Measurements from ENCODE around the gene CCDC187. TPM values are rescaled to one million over a fixed set of nuclear protein-coding genes. Genes with fewer than 3 reads are reported as not detected.
A peak's percentile ranks its signal among the peaks of the same experiment; 100 is the strongest.

Gene CCDC187
- total and polyA plus RNA-seq, 2 of the 13 experiments (the other 11 are each of a cell fraction or from before 2014, with no cell fraction given): 0.03 to 0.13 TPM

DNA sequence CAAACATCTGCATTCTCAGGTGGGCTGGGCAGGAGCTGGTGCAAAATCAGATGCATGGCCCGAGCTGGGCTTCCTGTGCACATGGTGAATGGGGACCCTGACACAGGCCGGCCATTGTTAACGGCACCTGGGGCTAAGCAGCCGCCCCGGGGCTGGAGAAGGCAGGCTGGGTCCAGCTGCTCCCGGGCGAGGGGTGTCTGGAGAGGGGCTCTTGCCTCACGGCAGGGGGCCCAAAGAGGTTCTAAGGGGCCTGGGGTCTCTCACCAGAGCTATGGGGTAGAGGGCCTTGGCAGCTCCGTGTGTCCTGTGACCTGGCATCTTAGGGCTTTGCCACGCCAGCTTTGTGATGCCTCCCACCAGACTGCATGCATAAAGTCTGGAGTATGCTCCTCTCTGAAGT is 53.2 kb downstream of the CCDC187 start:
- TF ChIP-seq ZZZ3 (CRISPR knock-in tag; IDR thresholded peaks at IDR 0.05; ENCODE audit: borderline replicate concordance): 0 out of 2 replicates have a peak, but pooled peaks have one; percentile 16
- no peak for TF ChIP-seq ZNF709 (CRISPR knock-in tag; IDR thresholded peaks at IDR 0.05)
- no peak for TF ChIP-seq ZNF333 (CRISPR knock-in tag; IDR thresholded peaks at IDR 0.05; ENCODE audit: borderline replicate concordance)
- no peak for TF ChIP-seq ZNF121 (CRISPR knock-in tag; IDR thresholded peaks at IDR 0.05)
- TF ChIP-seq, protein P1, sequence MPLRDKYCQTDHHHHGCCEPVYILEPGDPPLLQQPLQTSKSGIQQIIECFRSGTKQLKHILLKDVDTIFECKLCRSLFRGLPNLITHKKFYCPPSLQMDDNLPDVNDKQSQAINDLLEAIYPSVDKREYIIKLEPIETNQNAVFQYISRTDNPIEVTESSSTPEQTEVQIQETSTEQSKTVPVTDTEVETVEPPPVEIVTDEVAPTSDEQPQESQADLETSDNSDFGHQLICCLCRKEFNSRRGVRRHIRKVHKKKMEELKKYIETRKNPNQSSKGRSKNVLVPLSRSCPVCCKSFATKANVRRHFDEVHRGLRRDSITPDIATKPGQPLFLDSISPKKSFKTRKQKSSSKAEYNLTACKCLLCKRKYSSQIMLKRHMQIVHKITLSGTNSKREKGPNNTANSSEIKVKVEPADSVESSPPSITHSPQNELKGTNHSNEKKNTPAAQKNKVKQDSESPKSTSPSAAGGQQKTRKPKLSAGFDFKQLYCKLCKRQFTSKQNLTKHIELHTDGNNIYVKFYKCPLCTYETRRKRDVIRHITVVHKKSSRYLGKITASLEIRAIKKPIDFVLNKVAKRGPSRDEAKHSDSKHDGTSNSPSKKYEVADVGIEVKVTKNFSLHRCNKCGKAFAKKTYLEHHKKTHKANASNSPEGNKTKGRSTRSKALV (CRISPR knock-in tag; IDR thresholded peaks at IDR 0.05): 0 out of 2 replicates have a peak, but pooled peaks have one; percentile 6
- ChIA-PET POLR2A (interaction anchor here (1.1 kb wide), 1 partner anchor 81 kb away, joined by 3 read pairs; no protein-coding TSS in a partner anchor), CTCF (ENCODE audit: low intra/inter-chr PET ratio, low total read pairs) (no interaction called here)
- H3K9me3 ChIP-seq (ENCODE audit: low read length): no peaks in the 10 kb centered on the region
- H3K4me1 ChIP-seq (ENCODE audit: insufficient read depth, low read length): peaks cover 44% of the 10 kb centered on the region
- H3K4me3 ChIP-seq (replicated peaks in 1 of 3; ENCODE audit: insufficient read depth in 1 of 3, low read depth in 2 of 3, low read length in 3 of 3): peak overlapping the region in 1 of 3 experiments; percentile 40; a peak in 1 of 6 replicates
- DNase-seq (ENCODE audit: low spot score): no peak
- BruUV-seq (replicated peaks): no TSS peak
- no peaks in the 10 kb centered on the region for H3K36me3 ChIP-seq (replicated peaks in 1 of 2; ENCODE audit: control insufficient read depth in 1 of 2, insufficient read depth in 2 of 2, low read length in 2 of 2)
- no peak for FAIRE-seq
- WGBS (ENCODE audit: low lambda C conversion rate): 7% methylated on average over 2 of the region's 10 CpGs
- no peak overlapping the region for H3K27ac ChIP-seq (ENCODE audit: extremely low read length, insufficient read depth, low read length)
- H3K79me2 ChIP-seq (ENCODE audit: insufficient read depth, low read length): no peaks in the 10 kb centered on the region
- H3K4me2 ChIP-seq (ENCODE audit: low read depth, low read length): peak overlapping the region; percentile 43
- H3K27me3 ChIP-seq (ENCODE audit: control insufficient read depth in 1 of 2, insufficient read depth in 2 of 2, low read length in 2 of 2): peaks cover 16 to 85% of the 10 kb centered on the region in 2 experiments
- intact Hi-C loops (cut with micrococcal nuclease; ENCODE audit: unreplicated experiment): no loop called here
- in situ Hi-C loops (cut with HindIII; ENCODE audit: extremely low pct_ligation_motif_present, low pct_unique_long_range_greater_than_20kb): loop anchor here (25.0 kb wide), 1 partner anchor 263 kb away; no protein-coding TSS in a partner anchor
- no peak overlapping the region for H3K9ac ChIP-seq (ENCODE audit: insufficient read depth, low read depth, low read length)
- H4K20me1 ChIP-seq (ENCODE audit: insufficient read depth, low read length): no peaks in the 10 kb centered on the region
- no peak for ATAC-seq
- H2AFZ ChIP-seq (ENCODE audit: low read length): no peak overlapping the region
